Heart left ventricle (tissue), 13 donors: ENCODE data around the gene PUDP.

Source experiments
- POLR2A ChIP-seq, 2 donors: fragments of 450-650 bp; IDR thresholded peaks; one replicate each; pipeline ENCODE4 v1.6.1; 2017; ENCODE audit warnings: antibody characterized with exemption in 2 of 2, mild to moderate bottlenecking in 2 of 2, moderate library complexity in 2 of 2
- TF ChIP-seq, protein P1 (sequence below), 12 donors: fragments of 200-600 bp; sonication (generic) in 4 of 12; IDR thresholded peaks; one replicate each; pipeline versions ENCODE4 v1.5.0 to v1.8.0; 2018 to 2022; ENCODE audit warnings: antibody characterized with exemption in 12 of 12, mild to moderate bottlenecking in 5 of 12
- donor health status: ischemic (EF 13 %, LVEDD 7.1; RV severe dilation, severe dysfunction).
- donor health status: DM: no; HTN: yes; CAD: no.
- donor health status: DM: no; HTN: no; CAD: no.
- donor health status: ischemic (EF 25% LVEDD 6.9; RV normal size, moderate dysfunction).
- donor health status: ischemic (EF 25% LVEDD 5.7; RV mildly dilated, moderate dysfunction).
- donor health status: ischemic (EF 35%, LVEDD 5.7; RV mildly dilated, moderate dysfunction).
- donor health status: nonischemic (EF 11% LVEDD 7.7; RV severe dilation, severe dysfunction).
- donor health status: DM: yes; HTN: yes; CAD: no.
- donor health status: PGD.
- donor health status: ischemic (EF 29% LVEDD 5.4; RV normal size, mild dysfunction).
- donor health status: nonischemic (EF 23%, LVEDD 6.1; RV moderate dilation, normal function).

DNA sequence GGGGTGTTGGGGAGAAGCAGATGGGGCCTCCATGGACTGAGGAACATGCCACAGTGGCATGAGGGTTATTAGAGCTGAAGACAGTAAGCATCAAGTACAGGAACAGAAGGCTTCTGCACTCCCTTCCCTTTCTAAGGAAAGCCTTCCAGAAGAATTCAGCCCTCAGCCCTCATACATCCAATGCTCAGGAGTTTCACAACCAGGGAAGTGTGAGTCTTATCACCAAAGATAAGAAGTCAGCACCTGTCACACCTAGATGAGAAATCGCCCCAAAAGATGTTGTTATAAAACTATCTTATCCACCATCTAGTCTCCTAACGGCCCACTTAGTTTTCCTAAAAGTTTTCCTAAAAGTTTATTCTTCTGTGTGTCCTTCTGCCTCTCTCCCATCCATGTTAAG is 78.4 kb downstream of the PUDP start:
- TF ChIP-seq, protein P1, sequence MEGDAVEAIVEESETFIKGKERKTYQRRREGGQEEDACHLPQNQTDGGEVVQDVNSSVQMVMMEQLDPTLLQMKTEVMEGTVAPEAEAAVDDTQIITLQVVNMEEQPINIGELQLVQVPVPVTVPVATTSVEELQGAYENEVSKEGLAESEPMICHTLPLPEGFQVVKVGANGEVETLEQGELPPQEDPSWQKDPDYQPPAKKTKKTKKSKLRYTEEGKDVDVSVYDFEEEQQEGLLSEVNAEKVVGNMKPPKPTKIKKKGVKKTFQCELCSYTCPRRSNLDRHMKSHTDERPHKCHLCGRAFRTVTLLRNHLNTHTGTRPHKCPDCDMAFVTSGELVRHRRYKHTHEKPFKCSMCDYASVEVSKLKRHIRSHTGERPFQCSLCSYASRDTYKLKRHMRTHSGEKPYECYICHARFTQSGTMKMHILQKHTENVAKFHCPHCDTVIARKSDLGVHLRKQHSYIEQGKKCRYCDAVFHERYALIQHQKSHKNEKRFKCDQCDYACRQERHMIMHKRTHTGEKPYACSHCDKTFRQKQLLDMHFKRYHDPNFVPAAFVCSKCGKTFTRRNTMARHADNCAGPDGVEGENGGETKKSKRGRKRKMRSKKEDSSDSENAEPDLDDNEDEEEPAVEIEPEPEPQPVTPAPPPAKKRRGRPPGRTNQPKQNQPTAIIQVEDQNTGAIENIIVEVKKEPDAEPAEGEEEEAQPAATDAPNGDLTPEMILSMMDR (IDR thresholded peaks at IDR 0.05) = no peak
- no peak for TF ChIP-seq POLR2A (IDR thresholded peaks at IDR 0.05)
